MV-4-11 (cell line): ENCODE data around the gene DLK1.

Experiments used
- DNase-seq: peaks from one replicate; lab custom pipeline; 2025; lab: John Stamatoyannopoulos, UW

DLK1 gene

DNA sequence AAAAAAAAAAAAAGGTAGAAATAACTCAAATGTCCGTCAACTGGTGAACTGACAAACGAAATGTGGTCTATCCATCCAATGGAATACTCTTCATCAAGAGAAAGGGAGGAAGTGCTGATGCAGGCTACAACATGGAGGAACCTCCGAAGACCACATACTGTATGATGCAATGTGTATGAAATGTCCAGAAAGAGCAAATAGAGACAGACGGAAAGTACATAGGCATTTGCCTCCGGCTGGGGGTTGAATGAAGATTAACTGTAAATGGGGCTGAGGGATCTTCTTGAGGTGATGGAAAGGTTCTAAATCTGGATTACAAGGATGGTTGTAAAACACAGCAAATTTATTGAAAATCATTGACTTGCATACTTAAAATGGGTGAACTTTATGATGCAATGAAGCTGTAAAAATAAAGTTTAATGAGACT is 35.4 kb downstream of the DLK1 start:
- peak; percentile 45 for DNase-seq

DNA sequence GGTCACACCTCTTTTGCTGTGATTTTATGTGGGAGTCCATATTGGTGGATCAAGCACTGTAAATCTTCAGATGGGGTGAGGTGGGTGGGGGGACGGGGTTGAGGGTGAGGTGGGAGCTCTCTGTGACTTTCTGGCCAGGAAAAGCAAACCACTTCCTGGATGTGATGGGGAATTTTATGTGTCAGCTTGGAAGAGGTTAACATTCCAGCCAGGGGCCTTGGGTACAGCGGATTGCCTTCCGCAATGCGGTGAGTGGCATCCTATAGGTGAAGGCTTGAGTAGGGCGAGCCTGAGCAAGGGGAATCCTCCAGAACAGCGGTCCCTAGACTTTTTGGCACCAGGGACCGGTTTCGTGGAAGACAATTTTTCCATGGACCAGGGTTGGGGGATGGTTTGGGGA is 36.2 kb downstream of the DLK1 start:
- no peak for DNase-seq

DNA sequence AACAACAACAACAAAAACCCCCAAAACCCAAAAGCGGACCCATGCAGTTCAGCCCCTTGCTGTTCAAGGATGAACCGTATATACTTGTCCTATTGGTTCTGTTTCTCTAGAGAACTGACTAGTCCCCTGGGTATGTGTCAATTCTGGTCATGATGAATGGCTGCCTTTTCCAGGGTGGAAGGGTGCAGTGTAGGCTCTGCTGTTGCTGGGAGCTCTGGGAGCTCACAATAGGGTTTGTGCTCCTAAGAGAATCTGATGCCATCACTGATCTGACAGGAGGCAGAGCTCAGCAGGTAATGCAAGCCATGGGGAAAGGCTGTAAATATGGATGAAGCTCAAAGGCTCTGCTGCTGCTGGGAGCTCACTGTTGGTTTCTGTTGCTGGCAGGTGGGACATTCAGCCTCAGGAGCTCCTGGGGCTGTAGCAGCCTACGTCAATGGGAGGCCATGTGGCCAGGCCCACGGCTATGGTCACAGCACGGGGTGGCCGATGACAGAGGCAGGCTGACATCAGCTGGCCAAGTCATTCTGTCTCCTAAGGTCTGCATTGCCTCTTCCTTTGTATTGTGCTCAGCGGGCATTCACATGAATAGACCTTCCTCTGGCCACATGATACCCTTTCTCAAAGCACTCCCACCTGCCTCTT is 37.9 kb downstream of the DLK1 start:
- DNase-seq, result no peak

DNA sequence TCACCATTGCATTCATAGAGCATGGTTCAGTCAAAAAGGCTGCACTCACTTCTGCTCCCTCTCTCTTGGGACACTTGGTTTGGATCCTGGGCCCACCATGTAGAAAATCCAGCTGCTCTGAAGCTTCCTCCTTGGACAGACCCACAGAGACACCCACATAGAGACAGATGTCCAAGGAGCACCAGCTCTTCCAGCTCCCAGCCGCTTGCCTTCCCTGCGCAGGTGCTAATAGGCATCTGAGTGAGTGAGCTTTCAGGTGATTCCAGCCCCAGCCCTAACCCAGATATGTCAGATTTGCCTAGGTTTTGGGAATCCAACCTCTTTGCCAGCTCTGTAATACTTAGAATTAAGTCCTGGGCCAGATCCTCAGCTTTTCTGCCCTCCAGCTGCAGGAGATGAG is 38.6 kb downstream of the DLK1 start:
- no peak for DNase-seq

DNA sequence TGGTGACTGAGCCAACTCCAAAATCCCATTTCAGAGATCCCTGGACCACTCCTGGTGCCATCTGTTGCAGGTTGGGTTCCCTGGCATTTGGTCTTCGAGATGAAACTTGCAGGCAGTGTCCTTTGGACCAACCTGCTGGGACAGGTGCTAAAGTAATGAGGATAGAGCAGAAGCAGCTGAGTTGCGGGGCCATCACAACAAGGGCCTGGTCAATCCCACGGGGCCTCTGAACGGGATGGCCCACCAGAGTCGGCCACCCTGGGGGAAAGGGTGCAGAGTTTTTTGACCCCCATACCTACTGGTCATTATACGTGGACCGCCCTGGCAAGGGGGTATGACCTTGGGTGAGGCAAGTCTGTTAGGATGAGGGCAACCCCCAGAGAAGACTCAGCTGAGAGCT is 39.3 kb downstream of the DLK1 start:
- DNase-seq, result no peak

DNA sequence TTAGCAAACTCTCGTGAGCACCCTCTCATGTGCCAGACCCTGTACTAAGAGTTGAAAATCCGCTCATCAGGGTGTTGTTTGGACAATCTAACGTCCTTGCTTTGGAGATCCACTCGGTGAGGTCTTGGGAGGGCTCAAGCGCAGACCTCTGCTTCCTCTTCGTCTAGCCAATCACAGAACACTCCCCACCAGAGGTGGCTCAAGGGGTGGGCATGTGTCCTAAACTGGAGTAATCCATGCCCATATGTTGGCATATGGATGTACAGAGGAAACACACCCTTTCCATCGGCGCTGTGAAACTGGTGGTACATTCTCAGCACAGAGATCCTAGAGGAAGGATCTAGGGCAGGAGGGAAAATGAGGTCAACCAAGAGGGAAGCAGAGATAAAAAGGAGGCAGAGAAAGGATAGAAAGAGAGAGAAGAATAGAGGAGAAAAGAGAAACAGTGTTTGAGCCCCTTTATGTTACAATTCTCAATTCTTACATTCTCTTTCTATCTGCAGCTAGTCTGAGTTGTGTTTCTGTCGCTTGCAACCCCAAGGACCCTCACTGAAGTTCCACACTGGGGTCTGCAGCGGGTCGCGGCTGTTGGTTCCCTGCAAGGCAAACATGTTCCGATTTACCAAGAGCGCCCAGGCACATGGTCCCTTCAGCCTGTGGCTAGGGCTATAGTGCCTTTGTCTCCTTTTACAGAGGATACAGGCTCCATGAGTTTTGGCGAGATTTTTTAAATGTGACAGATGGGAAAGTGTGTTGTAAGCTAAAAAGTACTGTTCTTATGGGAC is 40.5 kb downstream of the DLK1 start:
- DNase-seq, result no peak

DNA sequence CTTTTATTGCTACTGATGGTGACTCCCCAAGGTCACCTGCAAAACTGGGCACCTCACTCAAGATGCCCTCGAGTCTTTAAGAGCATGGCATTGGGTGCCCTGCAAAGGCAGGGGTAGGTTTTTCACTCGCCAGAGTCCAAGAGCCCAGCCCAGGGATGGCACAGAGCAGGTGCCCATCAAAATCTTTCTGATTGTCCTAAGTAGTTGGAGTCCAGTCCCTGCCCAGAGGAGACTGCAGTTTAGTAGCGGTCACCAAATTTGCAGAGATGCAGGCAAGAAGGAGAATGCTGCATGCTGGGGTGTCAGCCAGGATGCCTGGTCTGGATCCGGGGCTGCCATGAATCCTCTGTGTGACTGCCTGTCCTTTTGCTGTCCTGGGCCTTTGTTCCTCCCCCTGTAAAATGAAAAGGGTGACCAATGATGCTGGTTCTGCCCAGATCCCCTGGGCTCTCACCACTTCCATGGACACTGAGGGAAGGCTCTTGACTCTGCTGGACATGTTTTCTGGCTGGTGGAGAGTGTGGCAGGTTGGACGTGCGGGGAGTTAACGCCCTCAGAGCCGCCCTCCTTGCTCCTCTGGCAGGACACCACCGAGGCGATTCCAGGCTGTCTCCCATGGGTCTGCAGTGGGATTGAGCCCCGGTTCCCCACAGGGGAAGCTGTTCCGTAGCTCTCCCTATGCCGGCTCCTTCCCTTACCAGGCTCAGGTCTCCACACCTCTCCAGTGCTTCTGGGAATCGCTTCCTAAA is 41.3 kb downstream of the DLK1 start:
- DNase-seq, result no peak

DNA sequence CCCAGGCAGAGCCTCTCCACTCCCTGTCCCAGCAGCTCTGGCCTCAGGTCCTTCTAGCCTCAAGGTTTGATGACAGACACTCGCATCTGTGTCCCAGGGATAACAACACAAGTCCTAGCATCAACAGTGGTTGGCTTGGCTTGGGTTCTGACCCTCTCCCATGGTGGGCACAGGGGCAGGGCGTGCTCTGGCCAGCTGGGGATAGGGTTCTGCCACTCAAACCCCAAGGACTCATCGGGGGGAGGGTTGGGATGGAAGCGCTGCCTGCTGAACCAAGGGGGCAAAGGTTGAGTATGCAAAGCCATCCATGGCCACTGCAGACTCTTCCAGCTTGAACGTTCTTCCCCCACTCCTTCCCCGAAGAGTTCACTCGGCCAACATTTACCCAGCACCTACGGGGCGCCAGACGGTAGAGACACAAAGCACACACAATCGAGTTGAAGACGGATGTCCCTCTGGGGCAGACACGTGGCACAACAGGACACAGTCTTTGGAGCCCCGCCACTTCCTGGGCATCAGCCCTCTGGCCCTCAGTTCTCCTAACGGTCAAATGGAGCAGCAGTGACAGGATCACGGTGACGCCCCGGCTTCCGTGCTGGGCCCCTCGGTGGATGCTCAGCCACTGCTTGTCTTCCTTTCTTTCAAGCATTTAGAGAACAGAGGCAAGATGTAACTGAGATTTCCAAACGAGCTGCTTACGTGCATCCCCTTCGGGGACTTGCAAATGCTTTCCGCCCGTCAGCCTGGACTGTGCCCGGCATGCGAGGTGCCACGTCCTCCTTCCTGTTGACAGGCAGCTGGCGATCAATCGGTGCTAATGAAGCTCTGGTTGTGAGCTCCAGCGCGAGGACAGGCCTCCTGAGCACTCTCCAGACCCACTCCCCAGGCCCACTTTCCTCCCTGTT is 42.6 kb downstream of the DLK1 start:
- DNase-seq, result no peak

DNA sequence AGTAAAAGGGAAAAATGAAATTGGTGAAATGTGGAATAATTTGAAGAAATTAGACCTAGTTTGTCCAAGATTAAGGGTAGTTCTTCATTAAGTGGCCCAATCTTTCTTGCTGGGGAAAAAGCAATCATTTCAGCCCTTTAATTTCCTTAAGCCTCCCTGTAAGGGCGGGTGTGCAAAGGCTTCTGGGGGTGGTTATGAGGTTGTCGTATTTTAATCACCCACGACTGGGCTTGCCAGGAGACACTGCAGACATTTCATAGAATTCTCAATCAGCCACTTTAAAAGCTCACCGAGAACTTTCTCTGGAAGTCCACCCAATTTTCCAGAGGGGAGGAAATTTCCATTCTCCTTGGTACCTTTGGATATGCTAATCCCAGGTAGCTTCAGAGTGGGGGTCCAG is 43.4 kb downstream of the DLK1 start:
- no peak for DNase-seq

DNA sequence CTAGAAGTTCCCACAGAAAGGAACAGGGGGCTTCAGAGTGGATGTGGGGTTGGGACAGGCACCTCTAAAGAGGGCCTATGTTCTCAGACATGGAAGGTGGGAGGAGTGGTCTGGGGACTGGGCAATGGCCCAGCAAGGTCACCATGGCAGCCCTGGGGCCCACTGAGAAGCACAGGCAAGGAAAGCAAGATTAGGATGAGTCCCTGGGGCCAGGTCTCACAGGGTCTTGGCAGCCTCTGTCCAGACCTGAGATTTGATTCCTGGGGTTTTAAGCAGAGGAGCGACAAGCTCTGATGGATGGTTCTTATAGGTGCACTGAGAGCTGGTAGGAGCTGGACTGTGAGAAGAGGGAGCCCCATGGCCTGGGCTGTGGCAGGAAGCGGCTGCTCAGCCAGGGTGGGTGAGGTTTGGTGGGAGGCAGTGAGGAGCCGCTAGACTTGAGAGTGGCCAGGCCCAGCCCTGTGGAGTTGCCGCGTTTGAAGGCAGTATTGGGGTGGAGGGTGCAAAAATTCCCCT is 44.0 kb downstream of the DLK1 start:
- no peak for DNase-seq

DNA sequence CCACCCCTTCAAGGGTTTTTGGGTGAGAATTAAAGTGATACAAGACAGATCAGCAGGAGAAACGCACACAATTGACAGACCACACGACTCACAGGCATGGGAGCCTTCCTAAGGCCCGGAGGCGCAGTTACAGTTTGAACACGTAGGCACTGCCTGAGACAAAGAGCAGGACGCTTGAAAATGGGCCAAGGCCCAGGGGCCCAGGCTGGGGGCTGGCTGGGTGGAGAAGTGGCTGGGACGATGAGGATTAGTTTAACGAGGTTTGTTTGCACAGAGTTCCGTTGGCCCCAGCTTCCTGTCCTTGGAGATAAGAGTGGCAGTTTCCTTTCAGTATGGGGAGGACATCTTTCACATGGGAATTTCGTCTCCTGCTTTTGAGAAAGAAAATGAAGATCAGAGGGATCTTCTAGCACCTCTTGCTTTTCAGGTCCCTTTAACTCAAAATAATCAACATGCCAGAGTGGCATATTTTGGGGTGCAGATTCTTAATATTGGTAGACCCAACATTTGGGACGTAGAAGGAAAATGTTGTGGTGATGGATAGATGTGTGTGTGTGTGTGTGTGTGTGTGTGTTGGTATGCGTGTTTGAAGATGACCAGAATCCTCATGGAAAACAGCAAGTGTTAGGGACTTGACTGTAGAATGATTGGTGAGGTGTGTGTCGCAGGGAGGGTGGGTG is 44.6 kb downstream of the DLK1 start:
- DNase-seq, result no peak

DNA sequence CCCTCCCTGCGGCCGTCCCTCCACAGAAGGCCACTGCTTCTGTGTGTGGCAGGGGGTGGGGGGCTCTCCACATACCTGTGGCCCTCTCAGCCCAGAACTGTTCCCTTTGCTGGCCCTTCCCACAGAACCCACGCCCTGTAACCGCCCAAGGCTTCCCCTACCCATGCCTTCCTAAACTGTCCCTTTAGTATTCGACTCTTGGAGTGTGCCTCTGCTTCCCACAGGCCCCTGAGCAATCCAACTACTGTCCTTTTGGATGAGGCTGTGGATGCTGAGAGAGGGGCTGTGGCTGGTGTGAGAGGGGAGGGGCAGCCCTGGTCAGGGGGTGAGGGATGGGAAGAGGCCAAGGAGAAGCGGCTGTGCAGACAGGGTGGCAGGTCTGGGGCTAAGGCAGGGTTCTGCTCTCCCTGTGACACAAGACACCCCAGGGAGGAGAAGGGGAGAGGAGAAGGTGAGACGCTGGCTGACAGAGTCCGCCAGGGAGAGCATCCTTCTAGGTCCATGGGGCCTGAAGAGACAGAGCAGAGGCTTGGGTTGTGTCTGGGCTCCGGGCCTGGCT is 46.0 kb downstream of the DLK1 start:
- no peak for DNase-seq

DNA sequence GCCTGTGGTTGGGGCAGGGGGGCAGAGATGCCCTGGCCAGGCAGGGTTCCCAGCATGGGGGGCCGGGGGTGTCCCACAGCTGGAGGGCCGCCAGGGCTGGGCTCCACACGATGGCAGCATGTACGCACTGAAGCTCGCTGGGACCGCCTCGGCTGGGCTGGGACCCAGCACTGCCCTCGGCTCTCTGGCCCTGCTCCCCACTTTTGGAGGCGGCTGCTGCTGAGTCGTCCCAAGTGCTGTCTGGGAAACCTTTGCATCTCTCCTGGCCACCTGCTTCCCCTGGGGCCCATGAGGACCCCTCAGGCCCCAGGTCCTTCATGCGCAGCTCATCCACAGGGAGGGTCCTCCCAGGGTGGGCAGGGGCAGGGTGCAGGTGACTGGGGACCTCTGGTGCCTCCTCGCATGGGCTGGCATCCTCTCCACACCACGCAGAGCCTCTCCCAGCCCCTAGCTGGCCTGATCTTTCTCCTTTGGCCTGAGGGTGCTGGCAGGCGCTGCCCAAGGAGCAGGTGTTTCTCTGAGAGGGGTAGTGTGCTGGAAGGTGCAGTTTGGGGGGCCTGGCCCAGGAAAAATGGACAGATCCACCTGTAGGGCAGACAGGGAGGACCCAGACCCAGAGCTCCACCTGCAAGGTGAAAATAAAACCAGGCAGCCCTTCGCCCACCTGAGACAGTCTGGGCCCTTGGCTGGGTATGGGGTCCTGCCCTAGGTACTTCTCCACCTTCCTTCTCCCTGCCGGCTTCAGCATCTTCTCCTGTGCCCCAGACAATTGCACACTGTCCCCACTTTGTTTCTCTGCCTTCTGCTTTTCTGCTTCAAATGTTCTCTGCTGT is 46.9 kb downstream of the DLK1 start:
- DNase-seq, result no peak

DNA sequence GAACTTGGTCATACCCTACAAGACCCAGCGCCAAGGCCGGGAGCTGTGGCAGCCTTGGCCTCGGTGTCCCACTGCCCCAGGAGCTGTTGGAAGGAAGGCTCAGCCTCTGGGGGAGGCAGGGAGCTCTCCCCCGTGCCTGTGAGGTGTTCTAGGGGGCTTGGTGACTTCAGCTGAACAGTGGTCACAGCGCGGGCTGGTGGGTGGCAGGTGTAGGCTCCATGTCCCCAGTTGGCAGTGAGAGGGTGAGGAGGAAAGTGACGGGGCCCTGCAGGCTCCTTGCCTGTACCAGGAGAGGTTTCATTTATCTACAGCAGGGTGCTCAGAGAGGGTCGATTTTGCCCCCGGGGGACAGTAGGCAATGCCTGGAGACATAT is 47.5 kb downstream of the DLK1 start:
- no peak for DNase-seq

DNA sequence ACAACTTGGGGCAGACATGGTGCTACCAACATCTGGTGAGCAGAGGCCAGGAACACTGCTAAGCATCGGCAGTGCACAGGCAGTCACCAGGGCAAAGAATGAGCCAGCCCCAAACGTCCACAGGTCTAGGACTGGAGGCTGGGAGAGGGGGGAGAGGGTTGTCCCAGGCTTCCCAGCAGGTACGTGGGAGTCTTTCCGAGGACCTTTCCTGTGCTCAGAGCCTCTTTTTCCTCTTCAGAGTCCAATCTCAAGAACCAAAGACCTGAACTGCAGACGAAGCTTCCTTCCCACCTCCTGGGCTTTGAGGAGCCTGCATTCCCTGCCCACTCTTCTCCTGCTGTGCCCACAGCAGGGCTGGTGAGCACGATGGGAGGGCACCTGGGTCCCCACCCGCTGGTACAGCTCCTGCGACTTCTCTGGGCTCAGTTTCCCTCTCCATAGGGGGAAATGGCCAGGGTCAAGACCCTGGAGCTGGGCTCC is 48.7 kb downstream of the DLK1 start:
- DNase-seq, result no peak

DNA sequence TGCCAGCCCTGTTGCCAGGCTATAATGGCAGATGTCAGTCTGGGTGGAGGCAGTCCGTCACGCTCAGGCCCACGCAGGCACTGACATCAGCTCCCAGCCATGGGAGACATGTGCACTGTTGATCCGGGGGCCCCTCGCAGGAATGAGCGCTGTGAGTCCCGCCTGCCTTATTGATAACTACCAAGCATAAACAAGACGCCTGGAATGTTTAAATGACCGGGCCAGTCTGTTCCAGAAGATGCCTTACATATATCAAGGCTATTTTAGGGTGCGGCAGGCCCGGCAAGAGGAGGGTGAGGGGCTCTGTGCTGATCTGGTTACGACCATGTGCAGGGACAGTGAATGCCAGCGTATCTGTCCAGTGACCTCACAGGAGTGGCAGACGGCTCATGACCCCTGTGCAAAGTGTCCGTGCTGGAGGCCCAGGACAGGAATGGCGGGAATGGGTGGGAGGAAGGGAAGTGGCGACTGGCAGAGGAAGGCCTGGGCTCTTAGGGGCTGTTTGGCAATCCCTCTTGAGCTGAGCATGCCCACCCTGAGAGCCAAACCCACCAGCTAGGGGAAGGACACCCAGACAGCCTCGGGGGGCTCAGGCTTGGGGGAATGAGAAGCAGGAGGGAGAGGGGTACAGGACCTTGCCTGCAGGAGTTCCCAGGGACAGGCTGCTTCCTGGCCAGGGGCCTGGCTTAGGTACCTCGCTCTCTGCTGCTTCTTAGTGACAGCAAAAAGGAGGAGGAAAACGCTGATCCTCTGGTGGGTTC is 49.3 kb downstream of the DLK1 start:
- no peak for DNase-seq

DNA sequence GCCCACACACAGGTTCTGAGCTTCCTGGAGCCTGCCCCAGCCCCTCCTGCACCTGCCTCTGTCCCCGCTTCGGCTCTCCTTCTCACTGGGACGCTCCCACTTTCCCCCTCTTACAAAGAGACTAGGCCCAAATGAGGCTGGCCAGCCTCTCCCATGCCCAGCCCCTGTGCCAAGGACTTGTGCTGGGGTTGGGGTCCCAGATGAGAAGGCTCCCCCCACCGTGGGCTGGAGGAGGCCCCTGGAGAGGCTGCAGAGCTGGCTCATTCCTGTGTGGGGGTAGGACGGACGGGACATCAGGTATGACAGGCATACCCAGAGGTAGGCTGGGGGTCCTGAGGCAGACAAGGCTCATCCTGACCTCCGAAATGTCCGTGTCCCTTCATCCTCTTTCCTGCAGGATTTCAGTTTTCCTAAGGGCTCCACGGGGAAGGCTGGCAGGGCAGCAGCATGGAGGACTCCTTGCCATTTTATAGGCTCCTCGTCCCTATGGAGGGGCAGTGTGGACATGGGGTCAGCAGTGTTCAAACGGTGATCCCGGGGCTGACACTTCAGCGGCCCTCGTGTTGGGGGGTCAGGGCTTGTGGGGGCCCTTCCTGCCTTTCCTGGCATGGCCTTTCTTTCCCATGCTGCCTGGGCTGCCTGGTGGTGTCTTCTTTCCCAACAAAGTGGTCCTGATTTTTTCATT is 50.1 kb downstream of the DLK1 start:
- DNase-seq, result no peak

DNA sequence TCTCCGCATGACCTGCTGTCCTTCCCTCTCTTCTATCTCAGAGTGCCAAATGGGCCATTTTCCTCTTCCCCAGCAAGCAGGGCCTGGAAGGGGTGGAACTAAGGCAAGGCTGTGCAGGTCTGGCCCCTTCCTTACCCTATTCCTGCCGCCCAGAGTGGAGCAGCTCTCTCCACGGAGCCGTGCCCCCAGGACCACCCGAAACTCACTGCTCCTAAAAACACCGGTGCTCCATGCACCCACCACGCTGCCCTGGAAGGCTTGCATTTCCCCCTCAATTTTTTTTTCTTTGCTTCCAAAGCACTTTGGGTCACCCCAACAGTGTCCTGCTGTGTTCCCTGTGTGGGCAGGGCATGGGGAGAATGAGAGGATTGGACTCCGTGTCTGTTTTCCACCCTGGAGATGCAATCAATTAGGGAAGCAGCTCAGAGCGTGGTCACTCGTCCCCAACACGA is 50.7 kb downstream of the DLK1 start:
- DNase-seq, result no peak
